HG03354 (cell line): ENCODE results near the gene PMPCA.

Experiments
- ATAC-seq: cut with Tn5 transposase; IDR thresholded peaks from one replicate; pipeline ENCODE4 v1.9.1; 2021; ENCODE audit warnings: mild to moderate bottlenecking; ENCODE audit not compliant: unreplicated experiment, poor library complexity, severe bottlenecking

The PMPCA gene

GRCh38 chr9:136410500-136411287 lies at the start of gene PMPCA, which contains the start of gene ENTR1:
TSS of gene PMPCA (plus strand) at chr9:136410658. CDS start at chr9:136410669, 11 bp downstream.
TSS of gene ENTR1 (minus strand) at chr9:136410614. CDS start at chr9:136410397, 217 bp downstream.
- ATAC-seq = peak; percentile 91

GRCh38 chr9:136361047-136361753 lies 49.3 kb upstream of the PMPCA start:
- no peak for ATAC-seq

GRCh38 chr9:136361754-136362449 lies 48.6 kb upstream of the PMPCA start:
- no peak for ATAC-seq

- ATAC-seq = no peak
Measured at GRCh38 chr9:136362450-136362784, 48.0 kb upstream of the PMPCA start.

GRCh38 chr9:136363106-136363948 lies 47.1 kb upstream of the PMPCA start, which contains the start of gene DNLZ:
TSS of gene DNLZ (minus strand) at chr9:136363744. CDS start at chr9:136363714, 30 bp downstream.
- ATAC-seq = peak; percentile 77

GRCh38 chr9:136363949-136364748 lies 46.3 kb upstream of the PMPCA start:
- no peak for ATAC-seq

- no peak for ATAC-seq
Measured at GRCh38 chr9:136364942-136365774, 45.3 kb upstream of the PMPCA start.

GRCh38 chr9:136365775-136366222 lies 44.7 kb upstream of the PMPCA start:
- ATAC-seq = no peak

GRCh38 chr9:136366826-136367225 lies 43.6 kb upstream of the PMPCA start:
- ATAC-seq = no peak

GRCh38 chr9:136367296-136368145 lies 42.9 kb upstream of the PMPCA start:
- ATAC-seq = no peak

GRCh38 chr9:136368190-136368589 lies 42.3 kb upstream of the PMPCA start:
- no peak for ATAC-seq

- ATAC-seq = no peak
Measured at GRCh38 chr9:136370037-136370436, 40.4 kb upstream of the PMPCA start.

- ATAC-seq = no peak
Measured at GRCh38 chr9:136370687-136371532, 39.5 kb upstream of the PMPCA start.

- no peak for ATAC-seq
Measured at GRCh38 chr9:136371533-136371880, 39.0 kb upstream of the PMPCA start.

- ATAC-seq = no peak
Measured at GRCh38 chr9:136372006-136372405, 38.5 kb upstream of the PMPCA start.

- no peak for ATAC-seq
Measured at GRCh38 chr9:136372561-136373299, 37.7 kb upstream of the PMPCA start.
